K562 (cell line): ENCODE data around the gene FCSK. TPM values are rescaled to one million over a fixed set of nuclear protein-coding genes. Genes with fewer than 3 reads are reported as not detected.

Source experiments
- ARNT ChIP-seq, 2 experiments: fragments of 450-650 bp; IDR thresholded peaks; 2 replicates each; pipeline ENCODE4 v1.6.1; 2016; ENCODE audit warnings: mild to moderate bottlenecking in 1 of 2
- BDP1 ChIP-seq: IDR thresholded peaks from 3 replicates; pipeline ENCODE4 v1.6.1; 2011; ENCODE audit not compliant: insufficient read length, insufficient read depth
- ERF ChIP-seq: fragments of 450-650 bp; formaldehyde crosslinking; IDR thresholded peaks from 2 replicates; pipeline ENCODE4 v1.4.0; 2020; ENCODE audit warnings: mild to moderate bottlenecking, mixed read lengths
- FOXM1 ChIP-seq, 2 experiments: fragments of 450-650 bp in 1 of 2; sonication (generic) in 1 of 2; formaldehyde crosslinking in 1 of 2; IDR thresholded peaks; 2 replicates each; pipeline versions ENCODE4 v1.6.1 to v1.9.0; 2017 to 2022; ENCODE audit warnings: low read depth in 2 of 2, mild to moderate bottlenecking in 2 of 2, missing genetic modification reagents in 1 of 2, moderate library complexity in 1 of 2
- GTF2F1 ChIP-seq: IDR thresholded peaks from 2 replicates; pipeline ENCODE4 v1.6.1; 2011; ENCODE audit warnings: low read depth, low read length, improper control_type of control experiment
- HLTF ChIP-seq: fragments of 450-650 bp; IDR thresholded peaks from 2 replicates; pipeline ENCODE4 v1.6.1; 2016
- KLF1 ChIP-seq: fragments of 450-650 bp; IDR thresholded peaks from 2 replicates; pipeline ENCODE4 v1.6.1; 2016; ENCODE audit warnings: missing genetic modification characterization, missing compliant biosample characterization
- KLF13 ChIP-seq: fragments of 450-650 bp; IDR thresholded peaks from 2 replicates; pipeline ENCODE4 v1.6.1; 2016; ENCODE audit warnings: missing genetic modification characterization, low read depth, mild to moderate bottlenecking, missing compliant biosample characterization, moderate library complexity, borderline replicate concordance
- MEF2A ChIP-seq: IDR thresholded peaks from 2 replicates; pipeline ENCODE4 v1.6.1; 2011; ENCODE audit warnings: low read depth, mild to moderate bottlenecking, low read length, moderate library complexity; ENCODE audit not compliant: control insufficient read depth
- PURB ChIP-seq: sonication (generic); formaldehyde crosslinking; IDR thresholded peaks from 2 replicates; pipeline ENCODE4 v1.9.0; 2021; ENCODE audit warnings: low read depth, mild to moderate bottlenecking, missing genetic modification reagents
- RBM25 ChIP-seq: fragments of 200-400 bp; formaldehyde crosslinking; IDR thresholded peaks from 2 replicates; pipeline ENCODE4 v1.6.1; 2018; ENCODE audit warnings: low read length, low read depth, moderate library complexity; ENCODE audit not compliant: severe bottlenecking
- YY1 ChIP-seq, 3 experiments: IDR thresholded peaks; 2 replicates each; pipeline ENCODE4 v1.6.1; 2011; ENCODE audit warnings: low read length in 2 of 3, mild to moderate bottlenecking in 2 of 3, moderate library complexity in 2 of 3, borderline replicate concordance in 1 of 3, control low read depth in 1 of 3, low read depth in 1 of 3; ENCODE audit not compliant: insufficient read depth in 3 of 3, insufficient replicate concordance in 2 of 3, control insufficient read depth in 1 of 3, insufficient read length in 1 of 3; ENCODE audit errors: extremely low read depth in 1 of 3
- ZC3H8 ChIP-seq: fragments of 450-650 bp; IDR thresholded peaks from 2 replicates; pipeline ENCODE4 v1.6.1; 2017
- ZNF324 ChIP-seq: fragments of 250-450 bp; sonication (Bioruptor Pico); IDR thresholded peaks from 2 replicates; pipeline ENCODE4 v1.4.0; 2020; ENCODE audit warnings: mild to moderate bottlenecking
- polyA plus RNA-seq, 8 experiments: library from polyadenylated mRNA; depleted of rRNA in 4 of 8; stranded (reverse) in 5 of 8; unstranded in 3 of 8; fragments of >200 nt; fragmentation: Nextera tagmentation in 2 of 8; fragmentation: Illumina TruSeq in 1 of 8; extraction: Ambion mirVana in 2 of 8; extraction: Trizol in 1 of 8; gene quantifications; 2 replicates each; pipeline versions ENCODE4 v1.2.1 to v1.2.3, GENCODE V29; 2011 to 2014; ENCODE audit warnings: inconsistent platforms in 1 of 8, missing spikeins in 1 of 8
- total RNA-seq, 7 experiments: library from RNA; depleted of rRNA in 6 of 7; stranded (reverse); fragments of >200 nt in 6 of 7; fragmentation: Illumina TruSeq in 2 of 7; extraction: Trizol in 2 of 7; gene quantifications; 2 replicates each; pipeline versions ENCODE4 v1.2.1 to v1.2.3, GENCODE V29; 2011 to 2021; ENCODE audit warnings: low replicate concordance in 1 of 7
- TF ChIP-seq, protein P1 (sequence below): fragments of 250-450 bp; sonication (Bioruptor Pico); IDR thresholded peaks from 2 replicates; pipeline ENCODE4 v1.5.0; 2021
- TF ChIP-seq, protein P2 (sequence below), 2 experiments: fragments of 450-650 bp; IDR thresholded peaks; 2 replicates each; pipeline ENCODE4 v1.6.1; 2018; ENCODE audit warnings: mild to moderate bottlenecking in 2 of 2, low read depth in 1 of 2; ENCODE audit not compliant: partially characterized antibody in 2 of 2
- TF ChIP-seq, protein P3 (sequence below): fragments of 250-450 bp; sonication (Bioruptor Pico); IDR thresholded peaks from 2 replicates; pipeline ENCODE4 v1.5.0; 2021; ENCODE audit warnings: mild to moderate bottlenecking, borderline replicate concordance

The FCSK gene
- total and polyA plus RNA-seq, 9 of the 15 experiments (the other 6 are each of a cell fraction or from before 2014, with no cell fraction given) = 0.92 to 18.6 (median 8.3) TPM

DNA sequence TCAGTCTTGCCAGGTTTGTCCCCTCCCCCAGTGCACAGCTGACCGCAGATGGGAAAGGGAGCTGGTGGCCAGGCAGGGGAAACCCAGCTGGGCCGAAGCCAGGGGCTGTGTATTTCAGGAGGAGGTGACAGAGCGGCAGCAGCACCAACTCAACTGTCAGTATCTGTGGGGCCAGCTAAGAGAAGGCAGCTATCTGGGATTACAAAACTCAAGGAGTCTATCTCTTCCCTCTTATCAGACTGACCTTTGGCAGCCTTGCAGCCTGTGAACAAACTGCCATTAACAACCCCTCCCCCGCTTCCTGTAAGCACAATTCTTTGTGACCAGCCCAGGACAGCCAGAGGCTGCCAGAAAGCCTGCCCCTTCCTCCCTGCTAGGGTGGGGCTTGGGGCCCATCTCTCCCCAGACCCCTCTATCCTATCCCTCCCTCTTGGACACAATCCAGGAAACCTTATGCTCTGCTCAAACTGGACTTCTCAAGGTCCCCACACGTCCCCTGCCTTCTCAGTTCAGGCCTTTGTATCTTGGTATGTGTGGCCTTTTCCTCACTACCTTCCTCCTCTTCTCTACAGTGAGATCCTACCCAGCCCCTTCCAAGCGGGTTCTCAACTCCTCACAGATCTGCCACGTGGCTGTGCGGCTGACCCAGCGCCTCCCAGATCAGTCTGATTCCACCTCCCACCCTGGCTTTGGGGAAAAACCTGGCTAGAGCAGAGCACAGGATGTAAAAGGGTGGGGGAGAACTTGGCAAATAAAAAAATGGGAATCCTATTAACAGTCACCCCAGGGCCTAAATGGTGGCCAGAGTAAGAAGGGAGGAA, 26.0 kb upstream of the FCSK start (continued):
- TF ChIP-seq PURB (CRISPR knock-in tag) = no peak
- TF ChIP-seq, protein P1, sequence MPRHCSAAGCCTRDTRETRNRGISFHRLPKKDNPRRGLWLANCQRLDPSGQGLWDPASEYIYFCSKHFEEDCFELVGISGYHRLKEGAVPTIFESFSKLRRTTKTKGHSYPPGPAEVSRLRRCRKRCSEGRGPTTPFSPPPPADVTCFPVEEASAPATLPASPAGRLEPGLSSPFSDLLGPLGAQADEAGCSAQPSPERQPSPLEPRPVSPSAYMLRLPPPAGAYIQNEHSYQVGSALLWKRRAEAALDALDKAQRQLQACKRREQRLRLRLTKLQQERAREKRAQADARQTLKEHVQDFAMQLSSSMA = no peak
- TF ChIP-seq RBM25 = no peak
- no peak; the same call in 1 of the 2 replicates for TF ChIP-seq ZC3H8
- TF ChIP-seq KLF13 (tag) = peak; percentile 10; the same call in 1 of the 2 replicates
- TF ChIP-seq ARNT (IDR thresholded peaks at IDR 0.05) = peak in 1 of 2 experiments; percentile 98
- TF ChIP-seq BDP1 = no peak
- TF ChIP-seq FOXM1 (IDR thresholded peaks at IDR 0.05; ENCODE audit: low read depth) = peak; percentile 96
- TF ChIP-seq FOXM1 (CRISPR knock-in tag; IDR thresholded peaks at IDR 0.05; ENCODE audit: low read depth) = peak; percentile 61; the same call in 1 of the 2 replicates
- TF ChIP-seq YY1 (IDR thresholded peaks at IDR 0.05; ENCODE audit: borderline replicate concordance in 1 of 3, control insufficient read depth in 1 of 3, extremely low read depth in 1 of 3, insufficient read depth in 3 of 3, insufficient read length in 1 of 3, insufficient replicate concordance in 2 of 3, low read depth in 1 of 3, low read length in 2 of 3) = peak in 2 of 3 experiments; percentile 46 to 67
- peak; percentile 95 for TF ChIP-seq HLTF
- TF ChIP-seq ERF (CRISPR knock-in tag) = no peak
- peak; percentile 61; the same call in 1 of the 2 replicates for TF ChIP-seq MEF2A
- TF ChIP-seq ZNF324 = no peak; the same call in 1 of the 2 replicates
- TF ChIP-seq, protein P2, sequence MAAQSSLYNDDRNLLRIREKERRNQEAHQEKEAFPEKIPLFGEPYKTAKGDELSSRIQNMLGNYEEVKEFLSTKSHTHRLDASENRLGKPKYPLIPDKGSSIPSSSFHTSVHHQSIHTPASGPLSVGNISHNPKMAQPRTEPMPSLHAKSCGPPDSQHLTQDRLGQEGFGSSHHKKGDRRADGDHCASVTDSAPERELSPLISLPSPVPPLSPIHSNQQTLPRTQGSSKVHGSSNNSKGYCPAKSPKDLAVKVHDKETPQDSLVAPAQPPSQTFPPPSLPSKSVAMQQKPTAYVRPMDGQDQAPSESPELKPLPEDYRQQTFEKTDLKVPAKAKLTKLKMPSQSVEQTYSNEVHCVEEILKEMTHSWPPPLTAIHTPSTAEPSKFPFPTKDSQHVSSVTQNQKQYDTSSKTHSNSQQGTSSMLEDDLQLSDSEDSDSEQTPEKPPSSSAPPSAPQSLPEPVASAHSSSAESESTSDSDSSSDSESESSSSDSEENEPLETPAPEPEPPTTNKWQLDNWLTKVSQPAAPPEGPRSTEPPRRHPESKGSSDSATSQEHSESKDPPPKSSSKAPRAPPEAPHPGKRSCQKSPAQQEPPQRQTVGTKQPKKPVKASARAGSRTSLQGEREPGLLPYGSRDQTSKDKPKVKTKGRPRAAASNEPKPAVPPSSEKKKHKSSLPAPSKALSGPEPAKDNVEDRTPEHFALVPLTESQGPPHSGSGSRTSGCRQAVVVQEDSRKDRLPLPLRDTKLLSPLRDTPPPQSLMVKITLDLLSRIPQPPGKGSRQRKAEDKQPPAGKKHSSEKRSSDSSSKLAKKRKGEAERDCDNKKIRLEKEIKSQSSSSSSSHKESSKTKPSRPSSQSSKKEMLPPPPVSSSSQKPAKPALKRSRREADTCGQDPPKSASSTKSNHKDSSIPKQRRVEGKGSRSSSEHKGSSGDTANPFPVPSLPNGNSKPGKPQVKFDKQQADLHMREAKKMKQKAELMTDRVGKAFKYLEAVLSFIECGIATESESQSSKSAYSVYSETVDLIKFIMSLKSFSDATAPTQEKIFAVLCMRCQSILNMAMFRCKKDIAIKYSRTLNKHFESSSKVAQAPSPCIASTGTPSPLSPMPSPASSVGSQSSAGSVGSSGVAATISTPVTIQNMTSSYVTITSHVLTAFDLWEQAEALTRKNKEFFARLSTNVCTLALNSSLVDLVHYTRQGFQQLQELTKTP (IDR thresholded peaks at IDR 0.05; ENCODE audit: low read depth in 1 of 2, partially characterized antibody in 2 of 2) = peak; percentile 63 to 81
- peak; percentile 69 for TF ChIP-seq KLF1 (tag)
- peak; percentile 84 for TF ChIP-seq GTF2F1
- TF ChIP-seq, protein P3, sequence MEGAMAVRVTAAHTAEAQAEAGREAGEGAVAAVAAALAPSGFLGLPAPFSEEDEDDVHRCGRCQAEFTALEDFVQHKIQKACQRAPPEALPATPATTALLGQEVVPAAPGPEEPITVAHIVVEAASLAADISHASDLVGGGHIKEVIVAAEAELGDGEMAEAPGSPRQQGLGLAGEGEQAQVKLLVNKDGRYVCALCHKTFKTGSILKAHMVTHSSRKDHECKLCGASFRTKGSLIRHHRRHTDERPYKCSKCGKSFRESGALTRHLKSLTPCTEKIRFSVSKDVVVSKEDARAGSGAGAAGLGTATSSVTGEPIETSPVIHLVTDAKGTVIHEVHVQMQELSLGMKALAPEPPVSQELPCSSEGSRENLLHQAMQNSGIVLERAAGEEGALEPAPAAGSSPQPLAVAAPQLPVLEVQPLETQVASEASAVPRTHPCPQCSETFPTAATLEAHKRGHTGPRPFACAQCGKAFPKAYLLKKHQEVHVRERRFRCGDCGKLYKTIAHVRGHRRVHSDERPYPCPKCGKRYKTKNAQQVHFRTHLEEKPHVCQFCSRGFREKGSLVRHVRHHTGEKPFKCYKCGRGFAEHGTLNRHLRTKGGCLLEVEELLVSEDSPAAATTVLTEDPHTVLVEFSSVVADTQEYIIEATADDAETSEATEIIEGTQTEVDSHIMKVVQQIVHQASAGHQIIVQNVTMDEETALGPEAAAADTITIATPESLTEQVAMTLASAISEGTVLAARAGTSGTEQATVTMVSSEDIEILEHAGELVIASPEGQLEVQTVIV (CRISPR knock-in tag) = no peak; the same call in 1 of the 2 replicates
